HepG2 (cell line): Measurements from ENCODE around the gene SLC22A12. TPM values are rescaled to one million over a fixed set of nuclear protein-coding genes. Genes with fewer than 3 reads are reported as not detected.

ENCODE experiments used
- ATAC-seq: fragments of 200-7000 bp; cut with Tn5 transposase; 3 replicates; pipeline ENCODE4 v1.9.1; 2020; ENCODE audit warnings: mild to moderate bottlenecking, moderate library complexity
- BruUV-seq: library from RNA; stranded (reverse); fragments of 400-500 nt; replicated peaks from 2 replicates; lab custom pipeline; 2021; lab: Mats Ljungman, UMichigan
- CTCF ChIA-PET: fragments of 300-600 bp; formaldehyde crosslinking; extraction: SDS; loops from one replicate; lab custom pipeline; 2021; ENCODE audit warnings: low total read pairs, inconsistent platforms, low intra/inter-chr PET ratio; lab: Yijun Ruan, JAX
- POLR2A ChIA-PET: fragments of 350-600 bp; sonication (Branson Sonifier 250); formaldehyde crosslinking; loops from one replicate; lab custom pipeline; 2020; ENCODE audit warnings: antibody characterized with exemption, inconsistent platforms; lab: Yijun Ruan, JAX
- DNase-seq: peaks from one replicate; pipeline ENCODE4 v3.0.0-alpha.2; 2015; ENCODE audit warnings: low spot score
- FAIRE-seq: peaks from 3 replicates; lab custom pipeline; 2011; peaks lifted over from hg19 to GRCh38; lab: Jason Lieb, UNC
- H2AFZ ChIP-seq: one replicate; pipeline ENCODE4 v1.6.1; 2011; ENCODE audit warnings: low read length, inconsistent platforms
- H3K27ac ChIP-seq: fragments of 300-600 bp; 3 replicates; pipeline ENCODE4 v1.8.0; 2011; ENCODE audit warnings: mixed run types, mild to moderate bottlenecking, mixed read lengths, low read length, inconsistent platforms; ENCODE audit not compliant: insufficient read depth; ENCODE audit errors: extremely low read length
- H3K27me3 ChIP-seq, 2 experiments: fragments of 200-600 bp in 1 of 2; 2 replicates in 1 of 2; 3 replicates in 1 of 2; pipeline versions ENCODE4 v1.6.0 to v1.8.0; 2011; ENCODE audit warnings: low read length in 2 of 2, mild to moderate bottlenecking in 2 of 2, moderate library complexity in 2 of 2, inconsistent platforms in 1 of 2; ENCODE audit not compliant: insufficient read depth in 2 of 2, control insufficient read depth in 1 of 2
- H3K36me3 ChIP-seq, 2 experiments: fragments of 200-600 bp in 1 of 2; replicated peaks in 1 of 2; 2 replicates in 1 of 2; 3 replicates in 1 of 2; pipeline versions ENCODE4 v1.5.1 to v1.8.0; 2011; ENCODE audit warnings: low read length in 2 of 2, inconsistent platforms in 1 of 2; ENCODE audit not compliant: insufficient read depth in 2 of 2, control insufficient read depth in 1 of 2
- H3K4me1 ChIP-seq: 2 replicates; pipeline ENCODE4 v1.5.1; 2012; ENCODE audit warnings: low read length, inconsistent platforms; ENCODE audit not compliant: insufficient read depth
- H3K4me2 ChIP-seq: 2 replicates; pipeline ENCODE4 v1.6.0; 2011; ENCODE audit warnings: low read depth, low read length, inconsistent platforms
- H3K4me3 ChIP-seq, 3 experiments: fragments of 200-600 bp in 1 of 3; sonication (generic), shearing (Covaris generic) in 1 of 3; replicated peaks in 1 of 3; 2 replicates each; pipeline ENCODE4 v1.5.1; 2011 to 2016; ENCODE audit warnings: low read length in 3 of 3, inconsistent platforms in 2 of 3, low read depth in 2 of 3, mild to moderate bottlenecking in 2 of 3, control low read depth in 1 of 3, mixed read lengths in 1 of 3; ENCODE audit not compliant: insufficient read depth in 1 of 3
- H3K79me2 ChIP-seq: one replicate; pipeline ENCODE4 v1.6.1; 2011; ENCODE audit warnings: low read length, inconsistent platforms; ENCODE audit not compliant: insufficient read depth
- H3K9ac ChIP-seq: 2 replicates; pipeline ENCODE4 v1.6.0; 2011; ENCODE audit warnings: mild to moderate bottlenecking, low read depth, low read length, inconsistent platforms; ENCODE audit not compliant: insufficient read depth
- H3K9me3 ChIP-seq: 2 replicates; pipeline ENCODE4 v1.5.1; 2012; ENCODE audit warnings: mild to moderate bottlenecking, low read length
- H4K20me1 ChIP-seq: 2 replicates; pipeline ENCODE4 v1.6.0; 2011; ENCODE audit warnings: inconsistent platforms, mild to moderate bottlenecking, low read length, moderate library complexity; ENCODE audit not compliant: insufficient read depth
- ETV5 ChIP-seq: IDR thresholded peaks from 2 replicates; pipeline ENCODE4 v1.6.1; 2018; ENCODE audit warnings: missing biosample characterization, missing genetic modification reagents, inconsistent platforms, borderline replicate concordance
- MIXL1 ChIP-seq: IDR thresholded peaks from 2 replicates; pipeline ENCODE4 v1.6.1; 2016
- TGIF2 ChIP-seq: IDR thresholded peaks from 2 replicates; pipeline ENCODE4 v1.6.1; 2016; ENCODE audit warnings: control low read depth, missing compliant biosample characterization
- ZFP36 ChIP-seq: fragments of 150-350 bp; IDR thresholded peaks from 2 replicates; pipeline ENCODE4 v1.6.1; 2018; ENCODE audit warnings: borderline replicate concordance, low read length, low read depth; ENCODE audit not compliant: partially characterized antibody
- ZNF264 ChIP-seq: sonication (generic); formaldehyde crosslinking; IDR thresholded peaks from 2 replicates; pipeline ENCODE4 v1.4.0; 2020; ENCODE audit warnings: missing genetic modification reagents
- ZSCAN21 ChIP-seq: sonication (generic); formaldehyde crosslinking; IDR thresholded peaks from 2 replicates; pipeline ENCODE4 v1.8.0; 2022; ENCODE audit warnings: mild to moderate bottlenecking, missing genetic modification reagents, moderate library complexity, borderline replicate concordance
- WGBS: methylation state at CpG from one replicate; pipeline ENCODE4 v1.1.6; 2017; ENCODE audit warnings: low lambda C conversion rate; 5-methylcytosine and 5-hydroxymethylcytosine counted together
- in situ Hi-C: cut with HindIII; loops from 2 replicates; pipeline ENCODE4 v1.10.0; 2017; ENCODE audit warnings: low pct_unique_long_range_greater_than_20kb; ENCODE audit not compliant: extremely low pct_ligation_motif_present
- intact Hi-C: fragments of 100-400 bp; cut with micrococcal nuclease; formaldehyde crosslinking; loops from one replicate; pipeline ENCODE4 v1.10.0; 2022; ENCODE audit not compliant: unreplicated experiment
- polyA plus RNA-seq, 8 experiments: library from polyadenylated mRNA; depleted of rRNA in 3 of 8; stranded (reverse) in 7 of 8; unstranded in 1 of 8; fragments of >200 nt; fragmentation: Illumina TruSeq in 4 of 8; extraction: Trizol in 4 of 8; gene quantifications; 2 replicates each; pipeline versions ENCODE4 v1.2.1 to v1.2.3, GENCODE V29; 2011 to 2016; ENCODE audit warnings: low read depth in 4 of 8, missing spikeins in 1 of 8, mixed read lengths in 1 of 8; ENCODE audit not compliant: insufficient read depth in 1 of 8
- total RNA-seq, 5 experiments: library from RNA; depleted of rRNA; stranded (reverse); fragments of >200 nt; fragmentation: Illumina TruSeq; extraction: Trizol; gene quantifications; 2 replicates each; pipeline ENCODE4 v1.2.3, GENCODE V29; 2016; ENCODE audit warnings: low read depth in 1 of 5
- TF ChIP-seq, protein P1 (sequence below): sonication (generic); formaldehyde crosslinking; IDR thresholded peaks from 2 replicates; pipeline ENCODE4 v1.5.1; 2020; ENCODE audit warnings: mild to moderate bottlenecking, missing genetic modification reagents, moderate library complexity
- TF ChIP-seq, protein P2 (sequence below): sonication (generic); formaldehyde crosslinking; IDR thresholded peaks from 2 replicates; pipeline ENCODE4 v1.4.0; 2020; ENCODE audit warnings: low read depth, mild to moderate bottlenecking, missing genetic modification reagents
- TF ChIP-seq, protein P3 (sequence below), 2 experiments: IDR thresholded peaks; 2 replicates each; pipeline ENCODE4 v1.6.1; 2011 to 2012; ENCODE audit warnings: low read length in 2 of 2, borderline replicate concordance in 1 of 2, low read depth in 1 of 2, mild to moderate bottlenecking in 1 of 2, moderate library complexity in 1 of 2
- TF ChIP-seq, protein P4 (sequence below): sonication (generic); formaldehyde crosslinking; IDR thresholded peaks from 2 replicates; pipeline ENCODE4 v1.4.0; 2020; ENCODE audit warnings: missing genetic modification reagents

SLC22A12 gene
- total and polyA plus RNA-seq, 2 of the 13 experiments (the other 11 are each of a cell fraction or from before 2014, with no cell fraction given) = not detected

DNA sequence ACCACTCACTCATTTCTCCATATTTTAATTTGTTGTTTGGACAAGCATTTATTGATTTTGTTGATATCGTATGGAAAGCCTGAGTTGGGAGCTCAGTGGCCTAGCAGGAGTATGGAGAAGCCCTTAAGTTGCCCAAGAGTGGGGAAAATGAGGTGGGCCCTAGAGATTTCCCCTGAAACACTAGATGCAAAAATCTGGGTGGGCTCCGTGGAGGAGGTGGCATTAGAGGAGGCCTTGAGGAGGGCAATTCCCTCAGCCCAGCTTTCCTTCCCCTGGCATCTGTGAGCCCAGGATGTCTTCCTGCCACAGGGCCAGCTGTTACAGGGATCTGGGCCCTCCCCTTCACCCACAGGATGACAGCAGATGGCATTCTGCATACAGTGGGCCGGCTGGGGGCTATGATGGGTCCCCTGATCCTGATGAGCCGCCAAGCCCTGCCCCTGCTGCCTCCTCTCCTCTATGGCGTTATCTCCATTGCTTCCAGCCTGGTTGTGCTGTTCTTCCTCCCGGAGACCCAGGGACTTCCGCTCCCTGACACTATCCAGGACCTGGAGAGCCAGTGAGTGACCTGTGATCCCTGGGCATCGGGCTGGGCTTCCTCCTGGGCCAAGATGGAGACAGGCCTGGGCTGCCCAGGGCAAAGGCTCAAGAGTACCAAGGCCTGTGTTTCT, 21.6 kb upstream of the SLC22A12 start:
- Histone ChIP-seq H3K9ac (no peak overlapping the region), H3K27ac (no peak overlapping the region), H3K27me3 (0 out of 5 replicates have a peak, but pooled peaks cover 0 to 9% of the 10 kb centered on the region in 2 experiments), H3K9me3 (no peaks in the 10 kb centered on the region), H3K36me3 (no peaks in the 10 kb centered on the region), H2AFZ (no peak overlapping the region), H3K79me2 (no peaks in the 10 kb centered on the region), H4K20me1 (no peaks in the 10 kb centered on the region), H3K4me3 (no peak overlapping the region), H3K4me1 (peaks cover 59% of the 10 kb centered on the region), H3K4me2 (no peak overlapping the region)
- intact Hi-C loops = no loop called here
- 61% methylated on average over 5 of the region's 8 CpGs for WGBS
- POLR2A ChIA-PET = no interaction called here
- no TSS peak for BruUV-seq
- CTCF ChIA-PET = no interaction called here
- FAIRE-seq (no peak), ATAC-seq (no peak), DNase-seq (no peak)
- in situ Hi-C loops = no loop called here
- TF ChIP-seq ZSCAN21 = no peak
- peak; percentile 8 for TF ChIP-seq ZFP36
- no peak for TF ChIP-seq ZNF264 (CRISPR knock-in tag)
- TF ChIP-seq TGIF2 (CRISPR knock-in tag) = no peak
- TF ChIP-seq, protein P1, sequence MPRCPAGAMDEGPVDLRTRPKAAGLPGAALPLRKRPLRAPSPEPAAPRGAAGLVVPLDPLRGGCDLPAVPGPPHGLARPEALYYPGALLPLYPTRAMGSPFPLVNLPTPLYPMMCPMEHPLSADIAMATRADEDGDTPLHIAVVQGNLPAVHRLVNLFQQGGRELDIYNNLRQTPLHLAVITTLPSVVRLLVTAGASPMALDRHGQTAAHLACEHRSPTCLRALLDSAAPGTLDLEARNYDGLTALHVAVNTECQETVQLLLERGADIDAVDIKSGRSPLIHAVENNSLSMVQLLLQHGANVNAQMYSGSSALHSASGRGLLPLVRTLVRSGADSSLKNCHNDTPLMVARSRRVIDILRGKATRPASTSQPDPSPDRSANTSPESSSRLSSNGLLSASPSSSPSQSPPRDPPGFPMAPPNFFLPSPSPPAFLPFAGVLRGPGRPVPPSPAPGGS (CRISPR knock-in tag) = no peak
- TF ChIP-seq MIXL1 = no peak

DNA sequence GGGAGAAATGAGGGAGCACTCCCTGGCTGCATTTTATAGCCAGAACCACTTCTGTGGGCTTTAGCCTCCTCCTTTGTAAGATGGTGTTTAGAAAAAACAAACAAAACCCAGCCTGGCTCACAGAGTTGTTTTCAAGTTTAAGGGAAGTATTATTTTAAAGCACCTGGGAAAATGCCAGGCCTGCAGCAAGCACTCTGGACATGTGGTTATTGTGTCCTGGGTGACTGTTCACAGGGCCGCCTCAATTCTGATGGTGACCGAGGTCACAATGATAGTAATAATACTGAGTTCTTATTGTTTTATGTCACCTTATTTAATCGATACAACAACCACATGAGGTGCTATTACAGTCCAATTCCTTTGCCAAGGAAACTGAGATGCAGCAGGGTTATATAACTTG, 20.7 kb upstream of the SLC22A12 start:
- no peaks in the 10 kb centered on the region for H3K79me2 ChIP-seq
- no TSS peak for BruUV-seq
- in situ Hi-C loops (no loop called here), intact Hi-C loops (no loop called here)
- no peak overlapping the region for H3K27ac ChIP-seq
- ATAC-seq (no peak), FAIRE-seq (no peak), DNase-seq (no peak)
- H3K4me2 ChIP-seq = no peak overlapping the region
- 0 out of 5 replicates have a peak, but pooled peaks cover 0 to 9% of the 10 kb centered on the region in 2 experiments for H3K27me3 ChIP-seq
- POLR2A ChIA-PET = no interaction called here
- H2AFZ ChIP-seq = no peak overlapping the region
- WGBS = 67% methylated on average over 3 of the region's 3 CpGs
- H3K9ac ChIP-seq = no peak overlapping the region
- peaks cover 49% of the 10 kb centered on the region for H3K4me1 ChIP-seq
- no peaks in the 10 kb centered on the region for H4K20me1 ChIP-seq
- no peaks in the 10 kb centered on the region for H3K36me3 ChIP-seq
- H3K4me3 ChIP-seq = no peak overlapping the region
- H3K9me3 ChIP-seq = no peaks in the 10 kb centered on the region
- CTCF ChIA-PET = no interaction called here
- TF ChIP-seq, protein P2, sequence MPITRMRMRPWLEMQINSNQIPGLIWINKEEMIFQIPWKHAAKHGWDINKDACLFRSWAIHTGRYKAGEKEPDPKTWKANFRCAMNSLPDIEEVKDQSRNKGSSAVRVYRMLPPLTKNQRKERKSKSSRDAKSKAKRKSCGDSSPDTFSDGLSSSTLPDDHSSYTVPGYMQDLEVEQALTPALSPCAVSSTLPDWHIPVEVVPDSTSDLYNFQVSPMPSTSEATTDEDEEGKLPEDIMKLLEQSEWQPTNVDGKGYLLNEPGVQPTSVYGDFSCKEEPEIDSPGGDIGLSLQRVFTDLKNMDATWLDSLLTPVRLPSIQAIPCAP (CRISPR knock-in tag) = no peak
- no peak for TF ChIP-seq ETV5
- TF ChIP-seq, protein P3, sequence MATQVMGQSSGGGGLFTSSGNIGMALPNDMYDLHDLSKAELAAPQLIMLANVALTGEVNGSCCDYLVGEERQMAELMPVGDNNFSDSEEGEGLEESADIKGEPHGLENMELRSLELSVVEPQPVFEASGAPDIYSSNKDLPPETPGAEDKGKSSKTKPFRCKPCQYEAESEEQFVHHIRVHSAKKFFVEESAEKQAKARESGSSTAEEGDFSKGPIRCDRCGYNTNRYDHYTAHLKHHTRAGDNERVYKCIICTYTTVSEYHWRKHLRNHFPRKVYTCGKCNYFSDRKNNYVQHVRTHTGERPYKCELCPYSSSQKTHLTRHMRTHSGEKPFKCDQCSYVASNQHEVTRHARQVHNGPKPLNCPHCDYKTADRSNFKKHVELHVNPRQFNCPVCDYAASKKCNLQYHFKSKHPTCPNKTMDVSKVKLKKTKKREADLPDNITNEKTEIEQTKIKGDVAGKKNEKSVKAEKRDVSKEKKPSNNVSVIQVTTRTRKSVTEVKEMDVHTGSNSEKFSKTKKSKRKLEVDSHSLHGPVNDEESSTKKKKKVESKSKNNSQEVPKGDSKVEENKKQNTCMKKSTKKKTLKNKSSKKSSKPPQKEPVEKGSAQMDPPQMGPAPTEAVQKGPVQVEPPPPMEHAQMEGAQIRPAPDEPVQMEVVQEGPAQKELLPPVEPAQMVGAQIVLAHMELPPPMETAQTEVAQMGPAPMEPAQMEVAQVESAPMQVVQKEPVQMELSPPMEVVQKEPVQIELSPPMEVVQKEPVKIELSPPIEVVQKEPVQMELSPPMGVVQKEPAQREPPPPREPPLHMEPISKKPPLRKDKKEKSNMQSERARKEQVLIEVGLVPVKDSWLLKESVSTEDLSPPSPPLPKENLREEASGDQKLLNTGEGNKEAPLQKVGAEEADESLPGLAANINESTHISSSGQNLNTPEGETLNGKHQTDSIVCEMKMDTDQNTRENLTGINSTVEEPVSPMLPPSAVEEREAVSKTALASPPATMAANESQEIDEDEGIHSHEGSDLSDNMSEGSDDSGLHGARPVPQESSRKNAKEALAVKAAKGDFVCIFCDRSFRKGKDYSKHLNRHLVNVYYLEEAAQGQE (IDR thresholded peaks at IDR 0.05; ENCODE audit: borderline replicate concordance in 1 of 2, low read depth in 1 of 2, low read length in 2 of 2) = no peak
- TF ChIP-seq, protein P4, sequence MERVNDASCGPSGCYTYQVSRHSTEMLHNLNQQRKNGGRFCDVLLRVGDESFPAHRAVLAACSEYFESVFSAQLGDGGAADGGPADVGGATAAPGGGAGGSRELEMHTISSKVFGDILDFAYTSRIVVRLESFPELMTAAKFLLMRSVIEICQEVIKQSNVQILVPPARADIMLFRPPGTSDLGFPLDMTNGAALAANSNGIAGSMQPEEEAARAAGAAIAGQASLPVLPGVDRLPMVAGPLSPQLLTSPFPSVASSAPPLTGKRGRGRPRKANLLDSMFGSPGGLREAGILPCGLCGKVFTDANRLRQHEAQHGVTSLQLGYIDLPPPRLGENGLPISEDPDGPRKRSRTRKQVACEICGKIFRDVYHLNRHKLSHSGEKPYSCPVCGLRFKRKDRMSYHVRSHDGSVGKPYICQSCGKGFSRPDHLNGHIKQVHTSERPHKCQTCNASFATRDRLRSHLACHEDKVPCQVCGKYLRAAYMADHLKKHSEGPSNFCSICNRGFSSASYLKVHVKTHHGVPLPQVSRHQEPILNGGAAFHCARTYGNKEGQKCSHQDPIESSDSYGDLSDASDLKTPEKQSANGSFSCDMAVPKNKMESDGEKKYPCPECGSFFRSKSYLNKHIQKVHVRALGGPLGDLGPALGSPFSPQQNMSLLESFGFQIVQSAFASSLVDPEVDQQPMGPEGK (CRISPR knock-in tag) = no peak
